Measurements from ENCODE around the gene SKIDA1. TPM values are rescaled to one million over a fixed set of nuclear protein-coding genes. Genes with fewer than 3 reads are reported as not detected.

SKIDA1 gene
- total RNA-seq, 1 donor from 2014 or later: 1.3 TPM

- DNase-seq: no peak
- TF ChIP-seq CTCF (IDR thresholded peaks at IDR 0.05; ENCODE audit: partially characterized antibody, unreplicated experiment): no peak
- Mint-ChIP-seq H3K36me3 (ENCODE audit: unreplicated experiment) (no peaks in the 10 kb centered on the region), H3K27me3 (ENCODE audit: unreplicated experiment) (peaks cover 13% of the 10 kb centered on the region), H3K9me3 (ENCODE audit: unreplicated experiment) (peaks cover 8% of the 10 kb centered on the region), H3K27ac (ENCODE audit: unreplicated experiment) (peak overlapping the region; percentile 55), H3K4me1 (ENCODE audit: low read depth, unreplicated experiment) (peaks cover 36% of the 10 kb centered on the region), H3K4me3 (ENCODE audit: unreplicated experiment) (peak overlapping the region; percentile 65)
Observed at GRCh38 chr10:21511095-21511570, 14.3 kb downstream of the SKIDA1 start.

GRCh38 chr10:21510241-21511094, 15.0 kb downstream of the SKIDA1 start:
- peak; percentile 40 for DNase-seq
- Mint-ChIP-seq H3K4me1 (ENCODE audit: low read depth, unreplicated experiment) (peaks cover 33% of the 10 kb centered on the region), H3K36me3 (ENCODE audit: unreplicated experiment) (no peaks in the 10 kb centered on the region), H3K27ac (ENCODE audit: unreplicated experiment) (no peak overlapping the region), H3K9me3 (ENCODE audit: unreplicated experiment) (peaks cover 3% of the 10 kb centered on the region), H3K27me3 (ENCODE audit: unreplicated experiment) (peaks cover 12% of the 10 kb centered on the region), H3K4me3 (ENCODE audit: unreplicated experiment) (peak overlapping the region; percentile 65)
- no peak for TF ChIP-seq CTCF (IDR thresholded peaks at IDR 0.05; ENCODE audit: partially characterized antibody, unreplicated experiment)

GRCh38 chr10:21509341-21510240, 15.9 kb downstream of the SKIDA1 start:
- H3K36me3 Mint-ChIP-seq (ENCODE audit: unreplicated experiment): no peaks in the 10 kb centered on the region
- H3K27ac Mint-ChIP-seq (ENCODE audit: unreplicated experiment): peak overlapping the region; percentile 79
- no peak for TF ChIP-seq CTCF (IDR thresholded peaks at IDR 0.05; ENCODE audit: partially characterized antibody, unreplicated experiment)

GRCh38 chr10:21508706-21509331, 16.7 kb downstream of the SKIDA1 start:
- H3K4me1 Mint-ChIP-seq (ENCODE audit: low read depth, unreplicated experiment): peaks cover 34% of the 10 kb centered on the region
- DNase-seq: peak; percentile 55
- H3K9me3 Mint-ChIP-seq (ENCODE audit: unreplicated experiment): peaks cover 3% of the 10 kb centered on the region
- TF ChIP-seq CTCF (IDR thresholded peaks at IDR 0.05; ENCODE audit: partially characterized antibody, unreplicated experiment): no peak
- H3K4me3 Mint-ChIP-seq (ENCODE audit: unreplicated experiment): peak overlapping the region; percentile 84
- peak overlapping the region; percentile 97 for H3K27ac Mint-ChIP-seq (ENCODE audit: unreplicated experiment)
- no peaks in the 10 kb centered on the region for H3K36me3 Mint-ChIP-seq (ENCODE audit: unreplicated experiment)
- peaks cover 12% of the 10 kb centered on the region for H3K27me3 Mint-ChIP-seq (ENCODE audit: unreplicated experiment)

More at GRCh38 chr10:21509341-21510240, 15.9 kb downstream of the SKIDA1 start:
- peaks cover 33% of the 10 kb centered on the region for H3K4me1 Mint-ChIP-seq (ENCODE audit: low read depth, unreplicated experiment)
- peaks cover 3% of the 10 kb centered on the region for H3K9me3 Mint-ChIP-seq (ENCODE audit: unreplicated experiment)
- H3K4me3 Mint-ChIP-seq (ENCODE audit: unreplicated experiment): peak overlapping the region; percentile 79
- peaks cover 12% of the 10 kb centered on the region for H3K27me3 Mint-ChIP-seq (ENCODE audit: unreplicated experiment)
- DNase-seq: peak; percentile 31
